Chondrocyte (in vitro differentiated cells): ENCODE results near the gene TEDC2. TPM values are rescaled to one million over a fixed set of nuclear protein-coding genes. Genes with fewer than 3 reads are reported as not detected.
A peak's percentile ranks its signal among the peaks of the same experiment; 100 is the strongest.

Source experiments
- DNase-seq: peaks from one replicate; pipeline ENCODE4 v3.0.0; 2021; ENCODE audit warnings: mixed read lengths, low spot score
- H3K27ac Mint-ChIP-seq: one replicate; pipeline ENCODE4 v1.8.0; 2021; ENCODE audit warnings: mild to moderate bottlenecking, moderate library complexity, mixed read lengths; ENCODE audit not compliant: unreplicated experiment
- H3K27me3 Mint-ChIP-seq: 2 replicates; pipeline ENCODE4 v1.8.0; 2021; ENCODE audit warnings: low read depth, mixed read lengths
- H3K36me3 Mint-ChIP-seq: 2 replicates; pipeline ENCODE4 v1.8.0; 2021; ENCODE audit warnings: low read depth, mixed read lengths
- H3K4me1 Mint-ChIP-seq: 2 replicates; pipeline ENCODE4 v1.8.0; 2021; ENCODE audit warnings: low read depth, mild to moderate bottlenecking, mixed read lengths
- H3K4me3 Mint-ChIP-seq: one replicate; pipeline ENCODE4 v1.8.0; 2021; ENCODE audit warnings: mild to moderate bottlenecking, moderate library complexity, mixed read lengths; ENCODE audit not compliant: unreplicated experiment
- H3K9me3 Mint-ChIP-seq: 2 replicates; pipeline ENCODE4 v1.8.0; 2021; ENCODE audit warnings: low read depth, mixed read lengths
- total RNA-seq: library from RNA; stranded (reverse); gene quantifications from 3 replicates; pipeline ENCODE4 v1.2.1, GENCODE V29; 2021
- TF ChIP-seq, protein P1 (sequence below): fragments of 200-600 bp; sonication (generic); IDR thresholded peaks from 2 replicates; pipeline ENCODE4 v1.5.0; 2021; ENCODE audit warnings: antibody characterized with exemption, mild to moderate bottlenecking, moderate library complexity

The TEDC2 gene
- total RNA-seq, 1 donor from 2014 or later, result 3.9 TPM

GRCh38 chr16:2485811-2486507 lies 26.1 kb downstream of the TEDC2 start:
- H3K4me3 Mint-ChIP-seq, result no peak overlapping the region
- peaks cover 14% of the 10 kb centered on the region for H3K4me1 Mint-ChIP-seq
- DNase-seq, result no peak
- H3K27me3 Mint-ChIP-seq, result no peaks in the 10 kb centered on the region
- H3K27ac Mint-ChIP-seq, result no peak overlapping the region
- H3K9me3 Mint-ChIP-seq, result no peaks in the 10 kb centered on the region
- TF ChIP-seq, protein P1, sequence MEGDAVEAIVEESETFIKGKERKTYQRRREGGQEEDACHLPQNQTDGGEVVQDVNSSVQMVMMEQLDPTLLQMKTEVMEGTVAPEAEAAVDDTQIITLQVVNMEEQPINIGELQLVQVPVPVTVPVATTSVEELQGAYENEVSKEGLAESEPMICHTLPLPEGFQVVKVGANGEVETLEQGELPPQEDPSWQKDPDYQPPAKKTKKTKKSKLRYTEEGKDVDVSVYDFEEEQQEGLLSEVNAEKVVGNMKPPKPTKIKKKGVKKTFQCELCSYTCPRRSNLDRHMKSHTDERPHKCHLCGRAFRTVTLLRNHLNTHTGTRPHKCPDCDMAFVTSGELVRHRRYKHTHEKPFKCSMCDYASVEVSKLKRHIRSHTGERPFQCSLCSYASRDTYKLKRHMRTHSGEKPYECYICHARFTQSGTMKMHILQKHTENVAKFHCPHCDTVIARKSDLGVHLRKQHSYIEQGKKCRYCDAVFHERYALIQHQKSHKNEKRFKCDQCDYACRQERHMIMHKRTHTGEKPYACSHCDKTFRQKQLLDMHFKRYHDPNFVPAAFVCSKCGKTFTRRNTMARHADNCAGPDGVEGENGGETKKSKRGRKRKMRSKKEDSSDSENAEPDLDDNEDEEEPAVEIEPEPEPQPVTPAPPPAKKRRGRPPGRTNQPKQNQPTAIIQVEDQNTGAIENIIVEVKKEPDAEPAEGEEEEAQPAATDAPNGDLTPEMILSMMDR, result no peak
- H3K36me3 Mint-ChIP-seq, result peaks cover 3% of the 10 kb centered on the region

GRCh38 chr16:2486645-2487516 lies 27.0 kb downstream of the TEDC2 start:
- peaks cover 3% of the 10 kb centered on the region for H3K36me3 Mint-ChIP-seq
- H3K27me3 Mint-ChIP-seq, result no peaks in the 10 kb centered on the region
- DNase-seq, result peak; percentile 89
- H3K4me1 Mint-ChIP-seq, result peaks cover 14% of the 10 kb centered on the region
- TF ChIP-seq, protein P1, result peak; percentile 48
- peak overlapping the region; percentile 67 for H3K27ac Mint-ChIP-seq
- no peaks in the 10 kb centered on the region for H3K9me3 Mint-ChIP-seq
- no peak overlapping the region for H3K4me3 Mint-ChIP-seq

DNA sequence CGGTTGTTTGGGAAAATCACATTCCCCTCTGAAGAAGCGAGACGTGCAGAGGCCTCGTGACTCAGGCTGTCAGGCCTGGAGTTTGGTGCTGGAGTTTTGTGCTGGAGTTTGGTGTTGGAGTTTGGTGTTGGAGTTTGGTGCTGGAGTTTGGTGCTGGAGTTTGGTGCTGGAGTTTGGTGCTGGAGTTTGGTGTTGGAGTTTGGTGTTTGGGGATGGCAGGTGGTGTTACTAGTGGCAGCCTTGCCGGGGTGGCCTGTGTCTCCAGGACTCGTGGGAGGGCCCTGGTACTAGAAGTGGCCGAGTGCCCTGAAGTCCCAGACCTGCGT lies 27.6 kb downstream of the TEDC2 start:
- peak overlapping the region; percentile 67 for H3K27ac Mint-ChIP-seq
- no peak overlapping the region for H3K4me3 Mint-ChIP-seq
- H3K27me3 Mint-ChIP-seq, result no peaks in the 10 kb centered on the region
- TF ChIP-seq, protein P1, result no peak
- no peaks in the 10 kb centered on the region for H3K9me3 Mint-ChIP-seq
- peaks cover 14% of the 10 kb centered on the region for H3K4me1 Mint-ChIP-seq
- no peak for DNase-seq
- H3K36me3 Mint-ChIP-seq, result peaks cover 3% of the 10 kb centered on the region

DNA sequence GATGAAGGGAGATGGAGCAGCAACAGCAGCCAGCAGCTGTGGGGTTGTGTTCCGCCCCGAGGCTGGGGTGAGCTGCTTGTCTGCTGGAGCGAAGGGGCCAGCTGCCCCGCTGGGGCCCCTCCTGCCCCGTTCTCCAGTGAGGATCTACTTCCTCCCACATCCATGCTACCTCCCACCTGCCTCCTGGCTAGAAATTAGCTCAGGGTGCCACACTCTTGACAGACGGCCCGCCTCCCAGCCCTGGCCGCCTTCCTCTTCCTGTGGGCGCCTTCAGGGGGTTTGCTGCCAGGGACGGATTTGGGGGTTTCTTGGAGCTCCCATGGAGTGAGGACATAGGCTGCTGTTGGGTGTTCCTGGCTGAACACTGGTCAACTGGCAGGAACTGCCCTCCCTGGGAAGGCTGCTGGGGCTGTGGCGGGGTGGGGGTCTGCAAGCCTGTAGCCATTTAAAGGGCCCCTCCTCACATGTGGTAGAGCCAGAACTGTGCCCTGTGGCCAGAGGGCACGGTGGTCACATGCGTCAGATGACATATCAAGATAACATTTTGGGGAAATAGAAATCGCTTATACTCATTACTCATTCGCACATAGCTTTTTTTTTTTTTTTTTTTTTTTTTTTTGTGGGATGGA lies 28.1 kb downstream of the TEDC2 start:
- no peaks in the 10 kb centered on the region for H3K27me3 Mint-ChIP-seq
- TF ChIP-seq, protein P1, result no peak
- H3K4me1 Mint-ChIP-seq, result peaks cover 9% of the 10 kb centered on the region
- no peak overlapping the region for H3K4me3 Mint-ChIP-seq
- H3K27ac Mint-ChIP-seq, result no peak overlapping the region
- no peak for DNase-seq
- H3K36me3 Mint-ChIP-seq, result peaks cover 3% of the 10 kb centered on the region
- no peaks in the 10 kb centered on the region for H3K9me3 Mint-ChIP-seq

GRCh38 chr16:2489581-2489980 lies 29.7 kb downstream of the TEDC2 start:
- TF ChIP-seq, protein P1, result no peak
- Mint-ChIP-seq H3K36me3 (peaks cover 3% of the 10 kb centered on the region), H3K9me3 (no peaks in the 10 kb centered on the region), H3K27me3 (no peaks in the 10 kb centered on the region), H3K4me3 (no peak overlapping the region), H3K4me1 (peaks cover 9% of the 10 kb centered on the region), H3K27ac (no peak overlapping the region)
- no peak for DNase-seq
